ENCODE results near the gene C5orf52.

C5orf52 gene

GRCh38 chr5:157670662-157671591 lies at the start of gene C5orf52:
Gene C5orf52 (plus strand): TSS chr5:157671533. CDS start chr5:157671615, 82 bp downstream.
- TF ChIP-seq, protein P1, sequence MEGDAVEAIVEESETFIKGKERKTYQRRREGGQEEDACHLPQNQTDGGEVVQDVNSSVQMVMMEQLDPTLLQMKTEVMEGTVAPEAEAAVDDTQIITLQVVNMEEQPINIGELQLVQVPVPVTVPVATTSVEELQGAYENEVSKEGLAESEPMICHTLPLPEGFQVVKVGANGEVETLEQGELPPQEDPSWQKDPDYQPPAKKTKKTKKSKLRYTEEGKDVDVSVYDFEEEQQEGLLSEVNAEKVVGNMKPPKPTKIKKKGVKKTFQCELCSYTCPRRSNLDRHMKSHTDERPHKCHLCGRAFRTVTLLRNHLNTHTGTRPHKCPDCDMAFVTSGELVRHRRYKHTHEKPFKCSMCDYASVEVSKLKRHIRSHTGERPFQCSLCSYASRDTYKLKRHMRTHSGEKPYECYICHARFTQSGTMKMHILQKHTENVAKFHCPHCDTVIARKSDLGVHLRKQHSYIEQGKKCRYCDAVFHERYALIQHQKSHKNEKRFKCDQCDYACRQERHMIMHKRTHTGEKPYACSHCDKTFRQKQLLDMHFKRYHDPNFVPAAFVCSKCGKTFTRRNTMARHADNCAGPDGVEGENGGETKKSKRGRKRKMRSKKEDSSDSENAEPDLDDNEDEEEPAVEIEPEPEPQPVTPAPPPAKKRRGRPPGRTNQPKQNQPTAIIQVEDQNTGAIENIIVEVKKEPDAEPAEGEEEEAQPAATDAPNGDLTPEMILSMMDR (IDR thresholded peaks at IDR 0.05; ENCODE audit: unreplicated experiment in 3 of 3), result no peak
- H3K4me1 Mint-ChIP-seq, result peaks cover 7% of the 10 kb centered on the region
- H3K27ac Mint-ChIP-seq, result no peak within 1 kb of the TSS
- no peaks in the 10 kb centered on the region for H3K36me3 Mint-ChIP-seq (ENCODE audit: low read depth)
- H3K9me3 Mint-ChIP-seq, result peaks cover 4% of the 10 kb centered on the region
- H3K27me3 Mint-ChIP-seq (ENCODE audit: low read depth), result peaks cover 43% of the 10 kb centered on the region
- peak within 1 kb of the TSS; percentile 88 to 91 (median 90) for H3K4me3 Mint-ChIP-seq

DNA sequence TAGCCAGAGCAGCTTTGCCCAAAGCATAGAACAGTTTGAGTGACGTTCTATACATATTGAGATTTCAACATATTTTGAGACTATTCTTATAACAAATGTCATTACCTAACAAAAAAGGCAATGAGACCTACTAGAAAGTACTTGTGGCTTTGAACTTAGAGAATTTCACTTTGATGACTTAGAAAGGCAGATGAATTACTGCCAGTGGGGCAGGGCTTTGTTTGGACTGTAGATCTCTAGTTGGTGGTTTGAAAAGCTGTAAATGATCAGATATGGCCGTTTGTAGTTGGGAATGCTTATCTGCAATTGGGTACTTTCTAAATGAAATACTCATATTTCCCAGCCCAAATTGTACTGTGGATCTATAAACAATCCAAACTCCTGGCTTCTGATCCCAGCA lies 47.2 kb upstream of the C5orf52 start:
- Mint-ChIP-seq H3K36me3 (ENCODE audit: low read depth) (no peaks in the 10 kb centered on the region), H3K27me3 (ENCODE audit: low read depth) (no peaks in the 10 kb centered on the region), H3K4me3 (no peak overlapping the region), H3K9me3 (no peaks in the 10 kb centered on the region), H3K27ac (no peak overlapping the region), H3K4me1 (peaks cover 35% of the 10 kb centered on the region)
- TF ChIP-seq, protein P1 (IDR thresholded peaks at IDR 0.05; ENCODE audit: unreplicated experiment in 3 of 3), result no peak

DNA sequence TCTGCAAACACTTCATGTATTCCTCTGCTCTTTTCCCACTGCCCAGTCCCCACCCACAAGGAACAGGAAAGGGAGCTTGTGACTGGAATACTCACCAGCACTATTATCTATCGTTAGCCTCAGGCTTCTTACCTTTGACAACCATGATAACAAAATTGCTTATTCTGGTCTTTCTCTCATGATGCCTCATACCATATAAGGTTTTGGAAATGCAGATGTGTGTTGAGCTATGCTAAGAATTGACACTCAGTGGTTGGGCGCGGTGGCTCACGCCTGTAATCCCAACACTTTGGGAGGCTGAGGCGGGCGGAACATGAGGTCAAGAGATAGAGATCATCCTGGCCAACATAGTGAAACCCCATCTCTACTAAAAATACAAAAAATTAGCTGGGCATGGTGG lies 44.5 kb upstream of the C5orf52 start:
- no peaks in the 10 kb centered on the region for H3K36me3 Mint-ChIP-seq (ENCODE audit: low read depth)
- H3K27ac Mint-ChIP-seq, result no peak overlapping the region
- TF ChIP-seq, protein P1 (IDR thresholded peaks at IDR 0.05; ENCODE audit: unreplicated experiment in 3 of 3), result no peak
- H3K4me3 Mint-ChIP-seq, result no peak overlapping the region
- peaks cover 19% of the 10 kb centered on the region for H3K4me1 Mint-ChIP-seq
- no peaks in the 10 kb centered on the region for H3K27me3 Mint-ChIP-seq (ENCODE audit: low read depth)
- H3K9me3 Mint-ChIP-seq, result peaks cover 6% of the 10 kb centered on the region

- Mint-ChIP-seq H3K36me3 (ENCODE audit: low read depth) (no peaks in the 10 kb centered on the region), H3K27me3 (ENCODE audit: low read depth) (no peaks in the 10 kb centered on the region), H3K4me1 (peaks cover 8% of the 10 kb centered on the region), H3K4me3 (no peak overlapping the region), H3K9me3 (peaks cover 6% of the 10 kb centered on the region), H3K27ac (no peak overlapping the region)
- TF ChIP-seq, protein P1 (IDR thresholded peaks at IDR 0.05; ENCODE audit: unreplicated experiment in 3 of 3), result no peak
Measured at GRCh38 chr5:157630341-157630740, 41.0 kb upstream of the C5orf52 start.

DNA sequence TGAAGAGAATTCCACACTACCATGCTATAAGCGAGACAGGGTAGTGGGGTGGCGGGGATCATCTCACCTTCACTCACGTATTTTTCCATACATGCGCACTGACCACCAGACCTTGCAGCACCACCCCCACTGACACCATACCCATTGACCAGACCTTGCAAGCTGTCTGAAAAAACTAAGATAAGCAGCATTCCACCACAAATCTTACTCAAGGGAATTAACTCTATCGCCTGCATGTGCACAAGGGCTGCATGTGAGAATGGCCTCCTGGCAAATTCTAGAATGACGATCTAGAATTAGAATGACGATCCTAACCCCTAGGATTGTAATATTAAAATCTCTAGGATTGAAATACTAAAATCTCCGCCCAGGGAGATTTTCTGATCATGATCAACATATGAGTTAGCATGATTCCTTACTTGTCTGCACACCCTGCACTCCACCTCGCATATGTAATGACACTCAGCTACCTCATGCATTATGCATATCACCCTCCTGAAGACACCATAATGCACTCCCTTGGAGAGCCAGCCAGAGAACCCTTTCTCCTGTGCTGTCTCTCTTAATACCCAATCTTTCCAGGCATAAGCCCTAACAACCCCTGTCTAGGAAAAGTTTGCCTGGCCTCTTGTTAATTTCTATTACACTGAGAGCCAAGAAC lies 30.8 kb upstream of the C5orf52 start:
- Mint-ChIP-seq H3K27me3 (ENCODE audit: low read depth) (no peaks in the 10 kb centered on the region), H3K27ac (no peak overlapping the region), H3K4me3 (no peak overlapping the region), H3K4me1 (no peaks in the 10 kb centered on the region), H3K36me3 (ENCODE audit: low read depth) (no peaks in the 10 kb centered on the region), H3K9me3 (no peaks in the 10 kb centered on the region)
- TF ChIP-seq, protein P1 (IDR thresholded peaks at IDR 0.05; ENCODE audit: unreplicated experiment in 3 of 3), result no peak

All from nephron (organoid).